ENCODE results near the gene ACTR5.

GRCh38 chr20:38754924-38755323 is 6.7 kb downstream of the ACTR5 start:
- TF ChIP-seq YY1 (IDR thresholded peaks at IDR 0.05) (no peak), CTCF (IDR thresholded peaks at IDR 0.05; ENCODE audit: low read depth, low read length, missing input control) (no peak), ZBTB33 (IDR thresholded peaks at IDR 0.05) (no peak), MAX (IDR thresholded peaks at IDR 0.05) (no peak), SP1 (IDR thresholded peaks at IDR 0.05) (no peak), HNF4G (IDR thresholded peaks at IDR 0.05) (no peak), GABPA (IDR thresholded peaks at IDR 0.05 in 1 of 2, conservative IDR thresholded peaks at IDR 0.05 in 1 of 2) (no peak), RAD21 (IDR thresholded peaks at IDR 0.05) (no peak), REST (IDR thresholded peaks at IDR 0.05) (no peak), ATF3 (IDR thresholded peaks at IDR 0.05) (no peak)

Measured in liver (tissue), 3 donors.